HEK293T (cell line): ENCODE results near the gene TTYH2.

Experiments
- CTCF ChIA-PET: fragments of 350-600 bp; formaldehyde crosslinking; extraction: SDS; loops from one replicate; lab custom pipeline; 2021; ENCODE audit warnings: antibody characterized with exemption, inconsistent platforms; lab: Yijun Ruan, JAX
- POLR2A ChIA-PET: fragments of 350-600 bp; formaldehyde crosslinking; extraction: SDS; loops from one replicate; lab custom pipeline; 2020; ENCODE audit warnings: antibody characterized with exemption, inconsistent platforms; lab: Yijun Ruan, JAX
- DNase-seq: peaks from one replicate; pipeline ENCODE4 v3.0.0; 2012; ENCODE audit warnings: mixed read lengths; ENCODE audit errors: extremely low spot score
- ARNT ChIP-seq: fragments of 450-650 bp; IDR thresholded peaks from 2 replicates; pipeline ENCODE4 v1.6.1; 2017; ENCODE audit warnings: mild to moderate bottlenecking
- BHLHE40 ChIP-seq: fragments of 450-650 bp; IDR thresholded peaks from 2 replicates; pipeline ENCODE4 v1.6.1; 2016; ENCODE audit warnings: mild to moderate bottlenecking, moderate library complexity, borderline replicate concordance
- CTBP1 ChIP-seq: fragments of 450-650 bp; IDR thresholded peaks from 2 replicates; pipeline ENCODE4 v1.6.1; 2016; ENCODE audit warnings: borderline replicate concordance
- ELF4 ChIP-seq: fragments of 450-650 bp; IDR thresholded peaks from 2 replicates; pipeline ENCODE4 v1.6.1; 2017; ENCODE audit warnings: antibody characterized with exemption
- FOXA1 ChIP-seq: fragments of 450-650 bp; IDR thresholded peaks from 2 replicates; pipeline ENCODE4 v1.6.1; 2016; ENCODE audit warnings: mild to moderate bottlenecking
- FOXK2 ChIP-seq: fragments of 450-650 bp; IDR thresholded peaks from 2 replicates; pipeline ENCODE4 v1.6.1; 2016; ENCODE audit warnings: mild to moderate bottlenecking
- FOXM1 ChIP-seq: fragments of 450-650 bp; IDR thresholded peaks from 2 replicates; pipeline ENCODE4 v1.6.1; 2017; ENCODE audit warnings: mild to moderate bottlenecking, borderline replicate concordance
- HDGF ChIP-seq: fragments of 450-650 bp; IDR thresholded peaks from 2 replicates; pipeline ENCODE4 v1.6.1; 2017; ENCODE audit warnings: antibody characterized with exemption, borderline replicate concordance
- L3MBTL2 ChIP-seq: fragments of 450-650 bp; conservative IDR thresholded peaks from 2 replicates; pipeline ENCODE4 v1.6.1; 2016; ENCODE audit warnings: mild to moderate bottlenecking
- LEF1 ChIP-seq: fragments of 450-650 bp; IDR thresholded peaks from 2 replicates; pipeline ENCODE4 v1.6.1; 2017; ENCODE audit warnings: mild to moderate bottlenecking, borderline replicate concordance
- NFRKB ChIP-seq: fragments of 450-650 bp; IDR thresholded peaks from 2 replicates; pipeline ENCODE4 v1.6.1; 2016; ENCODE audit warnings: mild to moderate bottlenecking, moderate library complexity
- SP1 ChIP-seq: fragments of 450-650 bp; IDR thresholded peaks from 2 replicates; pipeline ENCODE4 v1.6.1; 2017
- SUZ12 ChIP-seq: fragments of 450-650 bp; IDR thresholded peaks from 2 replicates; pipeline ENCODE4 v1.6.1; 2016; ENCODE audit warnings: mild to moderate bottlenecking
- TARDBP ChIP-seq: fragments of 450-650 bp; IDR thresholded peaks from 2 replicates; pipeline ENCODE4 v1.6.1; 2016
- ZNF384 ChIP-seq: fragments of 450-650 bp; IDR thresholded peaks from 2 replicates; pipeline ENCODE4 v1.6.1; 2016
- TF ChIP-seq, protein P1 (sequence below): fragments of 450-650 bp; IDR thresholded peaks from 2 replicates; pipeline ENCODE4 v1.6.1; 2016

The TTYH2 gene

DNA sequence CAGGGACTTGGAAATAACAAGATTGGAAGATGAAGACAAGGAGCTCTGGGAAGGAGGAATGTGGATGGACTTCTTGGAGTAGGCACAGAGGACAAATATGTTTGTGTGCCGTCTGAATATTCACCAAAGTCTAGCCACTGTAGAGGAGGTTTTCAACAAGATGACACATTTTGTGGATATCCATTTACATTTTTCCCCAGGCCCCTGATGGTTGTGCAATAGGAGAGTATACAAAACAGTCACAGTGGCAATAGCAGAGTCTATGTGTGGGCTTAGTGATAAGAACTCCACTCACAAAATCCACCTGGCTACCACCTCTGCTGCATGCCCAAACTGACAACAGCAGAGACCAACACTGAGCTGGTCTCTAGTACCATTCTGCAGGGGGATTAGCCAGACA lies 42.4 kb upstream of the TTYH2 start:
- TF ChIP-seq ARNT (no peak), BHLHE40 (no peak), ZNF384 (no peak), HDGF (no peak), FOXA1 (no peak), TARDBP (no peak), FOXM1 (no peak), FOXK2 (no peak), CTBP1 (no peak), LEF1 (no peak), ELF4 (no peak), SP1 (no peak), SUZ12 (no peak), L3MBTL2 (no peak)
- TF ChIP-seq, protein P1, sequence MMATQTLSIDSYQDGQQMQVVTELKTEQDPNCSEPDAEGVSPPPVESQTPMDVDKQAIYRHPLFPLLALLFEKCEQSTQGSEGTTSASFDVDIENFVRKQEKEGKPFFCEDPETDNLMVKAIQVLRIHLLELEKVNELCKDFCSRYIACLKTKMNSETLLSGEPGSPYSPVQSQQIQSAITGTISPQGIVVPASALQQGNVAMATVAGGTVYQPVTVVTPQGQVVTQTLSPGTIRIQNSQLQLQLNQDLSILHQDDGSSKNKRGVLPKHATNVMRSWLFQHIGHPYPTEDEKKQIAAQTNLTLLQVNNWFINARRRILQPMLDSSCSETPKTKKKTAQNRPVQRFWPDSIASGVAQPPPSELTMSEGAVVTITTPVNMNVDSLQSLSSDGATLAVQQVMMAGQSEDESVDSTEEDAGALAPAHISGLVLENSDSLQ = no peak
- no peak for DNase-seq
- POLR2A ChIA-PET = no interaction called here
- CTCF ChIA-PET = no interaction called here

GRCh38 chr17:74172700-74173099 lies 40.7 kb upstream of the TTYH2 start:
- TF ChIP-seq L3MBTL2 (no peak), HDGF (no peak), SP1 (no peak), SUZ12 (no peak), BHLHE40 (no peak), ARNT (no peak), ELF4 (no peak), CTBP1 (no peak), ZNF384 (no peak), FOXK2 (no peak), LEF1 (no peak), TARDBP (no peak), FOXA1 (no peak)
- TF ChIP-seq, protein P1 = no peak
- POLR2A ChIA-PET = no interaction called here
- CTCF ChIA-PET = no interaction called here
- DNase-seq = no peak

DNA sequence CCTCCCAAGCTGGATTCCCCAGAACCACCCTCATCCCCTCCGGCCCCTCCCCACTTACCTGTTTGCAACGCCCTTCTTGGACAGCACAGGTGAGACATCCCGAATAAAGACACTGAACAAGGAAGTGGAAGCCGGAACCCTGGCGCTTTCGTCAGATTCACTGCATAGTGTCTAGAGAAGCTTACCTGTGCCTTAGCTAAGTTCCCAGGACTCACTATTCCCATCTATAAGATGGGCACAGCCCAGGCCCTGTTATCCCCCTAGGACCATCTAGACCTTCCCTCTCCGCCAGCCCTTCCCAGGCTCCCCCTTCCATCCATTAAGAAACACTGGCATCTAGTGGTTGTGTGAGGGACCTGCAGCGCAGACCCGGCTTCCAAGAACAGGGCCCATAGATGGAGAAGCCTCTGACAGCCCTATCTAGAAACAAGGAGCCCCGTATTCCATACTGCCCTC lies 36.8 kb upstream of the TTYH2 start:
- CTCF ChIA-PET = interaction anchor here (1.2 kb wide), 1 partner anchor 23 kb away, joined by 3 read pairs; no protein-coding TSS in a partner anchor
- POLR2A ChIA-PET = no interaction called here
- no peak for TF ChIP-seq ARNT
- no peak for TF ChIP-seq LEF1
- TF ChIP-seq FOXK2 = no peak
- no peak for TF ChIP-seq ELF4
- no peak for TF ChIP-seq HDGF
- no peak for TF ChIP-seq CTBP1
- TF ChIP-seq, protein P1 = no peak
- TF ChIP-seq FOXM1 = no peak
- no peak for TF ChIP-seq FOXA1
- no peak for TF ChIP-seq ZNF384
- no peak for TF ChIP-seq SP1
- TF ChIP-seq BHLHE40 = no peak
- no peak for TF ChIP-seq TARDBP
- TF ChIP-seq SUZ12 = no peak
- TF ChIP-seq L3MBTL2 = no peak
- no peak for TF ChIP-seq NFRKB
- peak; percentile 81 for DNase-seq

DNA sequence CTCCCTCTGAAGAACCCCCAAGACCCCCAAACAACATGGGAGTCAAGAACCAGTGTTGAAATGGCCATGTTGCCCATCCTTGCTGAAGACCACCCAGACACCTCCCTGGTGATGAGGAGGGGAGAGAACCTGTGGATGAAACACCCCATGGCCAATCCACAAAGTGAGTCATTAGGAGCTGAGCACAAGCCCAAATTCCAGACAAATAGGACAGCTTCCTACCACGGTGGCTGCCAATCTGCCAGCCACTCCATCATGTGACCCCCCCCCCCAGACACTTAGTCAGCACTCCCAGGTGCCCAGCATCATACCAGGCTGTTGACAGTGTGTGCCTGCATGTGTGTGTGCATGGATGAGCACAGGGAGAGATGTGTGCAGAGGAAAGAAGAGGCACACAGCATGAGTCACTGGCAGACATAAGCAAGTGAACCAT lies 36.3 kb upstream of the TTYH2 start:
- CTCF ChIA-PET = interaction anchor here (0.9 to 1.2 kb wide), 2 partner anchors 23 to 116 kb away, joined by 3 to 5 read pairs; no protein-coding TSS in a partner anchor
- no peak for TF ChIP-seq ELF4
- TF ChIP-seq SUZ12 = no peak
- no peak for TF ChIP-seq FOXK2
- no peak for TF ChIP-seq L3MBTL2
- TF ChIP-seq CTBP1 = no peak
- no peak for TF ChIP-seq LEF1
- no peak for TF ChIP-seq FOXA1
- no peak for TF ChIP-seq FOXM1
- no peak for DNase-seq
- POLR2A ChIA-PET = no interaction called here

DNA sequence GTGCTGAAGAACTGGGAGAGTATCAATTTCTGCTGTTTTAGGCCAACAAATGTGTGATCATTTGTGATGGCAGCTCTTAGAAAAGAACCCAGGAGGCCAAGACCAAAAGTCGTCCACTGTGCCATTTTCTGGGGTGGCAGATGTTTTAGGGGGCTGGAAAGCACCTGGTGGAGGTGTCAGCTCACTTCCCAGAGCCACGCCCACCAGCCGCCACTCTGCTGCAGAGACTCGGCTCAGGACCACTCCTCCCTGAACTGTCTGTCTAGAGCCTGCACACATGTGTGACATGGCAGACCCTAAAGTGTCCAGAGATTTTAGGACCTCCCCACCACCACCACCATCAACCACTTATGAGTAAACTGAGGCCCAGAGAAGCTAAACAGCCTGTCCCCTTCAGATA lies 33.8 kb upstream of the TTYH2 start:
- TF ChIP-seq TARDBP (no peak), SP1 (no peak), ELF4 (no peak), HDGF (no peak), FOXA1 (no peak), ZNF384 (no peak), CTBP1 (no peak), LEF1 (no peak), ARNT (no peak), FOXK2 (no peak), BHLHE40 (no peak)
- TF ChIP-seq, protein P1 = no peak
- ChIA-PET CTCF (interaction anchor here (0.8 to 3.3 kb wide), 2 partner anchors 20 to 89 kb away, joined by 3 to 11 read pairs; no protein-coding TSS in a partner anchor), POLR2A (no interaction called here)
- no peak for DNase-seq
